NCI-H1417 (cell line): ENCODE results near the gene SLC6A3.
"Not testable (repeated sequence)": the region's sequence is repeated elsewhere in the genome, so short reads cannot be mapped to it uniquely, and the experiment has no call there.

Experiments used
- DNase-seq, 3 experiments: peaks; one replicate each; lab custom pipeline; 2025; lab: John Stamatoyannopoulos, UW

SLC6A3 gene

DNA sequence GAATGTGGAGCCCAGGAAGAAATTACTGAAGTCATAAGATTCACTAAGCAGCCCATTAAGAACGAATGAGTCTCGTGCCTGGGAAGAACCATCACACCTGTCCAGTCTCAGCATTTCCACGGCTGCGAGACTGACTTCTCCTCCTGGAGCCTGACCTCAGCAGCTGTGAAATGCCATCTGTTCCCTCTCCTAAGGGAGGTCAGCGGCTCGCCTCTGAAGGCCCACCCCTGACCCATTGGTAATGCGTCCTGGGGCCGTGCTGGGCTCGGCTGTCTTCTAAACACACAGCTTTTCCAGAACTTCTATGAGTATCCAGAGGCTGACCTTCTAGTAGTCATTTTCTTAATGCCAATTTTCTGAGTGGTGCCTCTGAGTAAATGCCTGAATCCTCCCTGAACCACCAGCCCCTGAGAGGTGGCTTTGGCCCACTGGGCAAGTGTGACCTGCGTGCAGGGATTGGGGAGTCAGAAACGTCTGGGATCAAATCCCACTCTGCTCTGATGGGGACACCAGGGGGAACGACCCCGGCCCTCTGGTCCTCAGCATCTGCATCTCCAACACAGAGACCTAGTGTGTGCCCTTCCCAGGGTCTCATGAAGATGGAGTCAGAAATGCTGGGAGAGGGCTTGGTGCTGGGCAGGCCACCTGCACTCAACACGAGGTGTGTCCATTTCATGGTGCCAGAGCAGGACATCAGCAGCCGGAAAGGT lies 5.7 kb downstream of the SLC6A3 start:
- no peak for DNase-seq

DNA sequence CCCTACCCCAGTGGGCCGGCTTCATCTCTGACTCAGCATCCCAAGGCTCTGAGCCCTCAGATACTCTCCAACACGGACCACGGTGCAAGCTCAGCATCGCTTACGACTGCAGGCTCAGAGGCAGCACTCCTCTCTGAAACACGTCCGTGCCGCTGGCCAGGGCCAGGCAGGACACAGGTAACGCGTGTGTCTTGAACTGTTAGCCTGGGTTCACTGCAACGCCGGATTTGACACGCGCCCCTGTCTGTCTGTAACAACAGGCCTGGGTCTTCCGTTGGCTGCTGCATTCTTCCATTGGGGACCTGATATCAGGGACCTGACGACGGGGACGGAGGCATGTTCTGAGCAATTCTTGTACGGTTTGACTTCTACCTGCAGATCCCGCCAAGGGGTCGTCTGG lies 6.4 kb downstream of the SLC6A3 start:
- DNase-seq, result no peak

DNA sequence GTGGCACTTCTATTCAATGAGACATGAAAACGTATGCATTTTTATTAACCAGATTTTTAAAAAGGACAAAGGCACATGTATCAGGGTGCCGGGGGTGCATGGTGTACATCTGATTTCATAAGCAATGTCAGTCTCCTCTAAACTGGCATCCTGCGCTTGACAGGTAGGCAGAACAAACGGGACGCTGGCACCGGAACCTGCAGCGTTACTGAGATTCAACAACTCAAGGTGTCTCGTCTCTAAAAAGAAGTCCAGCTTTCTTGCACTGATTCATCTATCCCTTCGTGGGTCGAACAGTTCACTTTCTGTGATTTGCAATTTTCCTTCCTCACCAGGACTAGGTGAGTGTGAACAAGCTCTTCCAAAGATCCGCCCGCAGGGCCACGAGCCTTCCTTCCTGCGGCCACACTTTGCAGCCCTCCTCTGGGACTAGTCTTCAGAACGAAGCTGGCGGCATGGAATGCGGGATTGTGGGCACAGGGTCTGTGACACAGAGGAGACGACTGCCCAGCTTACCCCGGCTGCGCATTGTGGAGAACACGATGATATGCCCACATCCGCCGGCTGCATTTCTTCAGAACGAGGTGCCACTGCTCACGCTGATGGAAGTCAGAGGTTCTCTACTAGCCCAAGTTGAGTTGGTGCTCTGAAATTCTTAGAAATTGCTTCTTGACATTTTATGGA lies 7.2 kb downstream of the SLC6A3 start:
- DNase-seq, result no peak

DNA sequence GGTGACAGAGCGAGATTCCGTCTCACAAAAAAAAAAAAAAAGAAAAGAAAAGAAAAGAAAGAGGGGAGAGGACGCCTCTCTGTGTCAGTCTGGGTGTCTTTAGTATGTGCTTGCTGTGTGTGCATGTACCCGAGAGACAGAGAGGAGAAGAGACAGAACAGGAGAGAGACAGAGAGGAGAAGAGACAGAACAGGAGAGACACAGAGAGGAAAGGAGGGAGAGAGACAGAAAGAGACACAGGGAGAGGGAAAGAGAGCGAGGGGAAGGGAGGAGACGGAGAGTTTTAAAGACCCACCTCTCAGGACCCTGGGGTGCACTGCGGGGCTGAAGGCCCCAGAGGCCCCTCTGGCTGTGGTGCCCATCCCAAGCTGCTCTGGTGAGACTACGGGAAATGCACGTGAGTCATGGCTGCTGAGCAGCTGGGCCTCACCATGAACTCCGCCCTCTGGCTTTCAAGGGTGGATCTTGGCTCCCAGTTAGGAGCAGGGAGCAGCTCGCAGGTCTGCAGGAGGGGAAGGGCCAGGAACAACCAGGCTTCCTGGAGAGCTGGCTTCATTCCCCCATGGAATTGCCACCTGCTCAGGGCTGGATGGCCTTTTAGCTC lies 7.9 kb downstream of the SLC6A3 start:
- peak; percentile 33 to 71 (median 54) for DNase-seq

DNA sequence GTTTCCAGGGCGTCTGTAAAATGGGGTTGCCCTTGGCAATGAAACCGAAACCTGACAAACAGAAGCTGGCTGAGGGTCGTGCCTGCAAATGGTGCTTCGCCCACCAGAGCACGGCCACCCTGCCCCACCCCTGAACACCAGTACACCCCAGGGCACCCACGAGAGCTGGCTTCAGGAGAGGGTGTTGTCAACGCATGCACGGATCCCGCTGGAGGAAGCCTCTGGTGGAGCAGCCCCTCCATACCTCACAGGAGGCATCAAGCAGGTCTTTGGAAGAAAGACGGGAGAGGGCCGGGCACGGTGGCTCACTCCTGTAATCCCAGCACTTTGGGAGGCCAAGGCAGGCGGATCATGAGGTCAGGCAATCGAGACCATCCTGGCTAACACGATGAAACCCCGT lies 8.6 kb downstream of the SLC6A3 start:
- DNase-seq, result no peak

- DNase-seq, result no peak
Observed at GRCh38 chr5:1436036-1436435, 9.2 kb downstream of the SLC6A3 start.

GRCh38 chr5:1435369-1435768 lies 9.9 kb downstream of the SLC6A3 start:
- DNase-seq, result no peak

DNA sequence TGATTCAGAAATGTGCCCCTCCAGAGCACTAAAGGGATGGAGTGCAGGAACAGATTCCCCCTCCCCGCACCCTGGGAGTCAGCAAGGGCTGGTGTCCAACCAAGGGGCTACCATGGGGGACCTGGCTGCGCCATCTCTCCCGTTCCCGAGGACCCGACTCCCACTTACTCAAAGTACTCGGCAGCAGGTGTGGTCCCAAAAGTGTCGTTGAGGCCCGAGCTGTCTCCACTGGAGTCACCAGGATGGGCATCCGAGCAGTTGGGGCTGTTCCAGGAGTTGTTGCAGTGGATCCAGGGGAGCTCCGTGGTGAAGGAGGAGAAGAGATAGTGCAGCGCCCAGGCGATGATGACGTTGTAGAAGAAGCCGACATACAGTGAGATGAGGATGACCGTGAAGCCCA lies 12.9 kb downstream of the SLC6A3 start:
- no peak for DNase-seq

DNA sequence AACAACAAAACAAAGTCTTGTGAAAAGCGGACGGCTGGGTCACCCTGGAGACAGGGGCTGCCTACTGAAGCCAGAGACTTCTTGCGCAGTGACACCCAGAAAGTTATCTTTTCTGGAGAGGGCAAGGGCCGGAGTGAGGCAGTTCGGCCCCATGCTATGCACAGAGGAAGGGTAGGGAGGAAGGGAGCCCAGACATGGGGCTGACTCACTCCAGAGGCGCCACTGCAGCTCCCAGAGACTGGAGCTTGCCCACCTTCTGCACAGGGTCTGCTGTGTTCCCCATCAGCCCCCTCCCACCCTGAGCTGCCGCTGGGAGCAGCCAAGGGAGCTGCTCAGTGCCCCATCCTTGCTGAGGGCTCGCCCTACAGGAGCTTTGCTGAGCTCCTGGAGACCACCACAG lies 13.3 kb downstream of the SLC6A3 start:
- DNase-seq, result no peak

GRCh38 chr5:1431021-1431811 lies 14.0 kb downstream of the SLC6A3 start:
- no peak for DNase-seq

DNA sequence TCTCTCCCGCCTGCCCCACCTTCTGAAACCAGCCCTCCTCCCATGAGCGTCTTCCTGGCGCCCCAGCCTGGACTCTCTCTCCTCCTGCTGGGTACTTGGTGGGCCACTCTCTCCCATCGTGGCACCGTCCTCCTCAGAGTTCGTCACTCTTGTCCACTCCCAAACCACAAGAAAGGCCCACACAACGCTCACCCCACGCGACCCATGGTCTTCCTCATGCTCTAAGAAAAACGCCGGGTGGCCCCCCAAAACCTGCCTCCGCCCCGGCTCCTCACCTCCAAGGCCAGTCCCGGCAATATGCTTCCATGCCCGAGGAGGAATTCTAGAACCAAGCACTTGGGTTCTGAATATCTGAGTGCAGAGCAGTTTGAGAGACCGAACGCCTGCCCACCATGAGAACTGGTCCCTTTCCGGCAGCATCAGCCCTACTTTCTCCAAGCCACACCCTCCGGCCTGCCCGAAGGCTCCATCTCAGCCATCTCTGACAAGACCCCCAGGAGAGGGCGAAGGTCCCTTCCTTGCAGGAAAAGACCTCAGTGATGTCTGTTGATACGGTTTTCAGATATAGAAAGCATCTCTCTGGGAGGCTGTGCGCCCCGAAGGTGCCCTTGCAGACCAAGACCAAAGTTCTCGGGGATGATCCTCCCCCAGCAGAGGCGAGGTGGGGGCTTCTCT lies 15.0 kb downstream of the SLC6A3 start:
- DNase-seq, result no peak

DNA sequence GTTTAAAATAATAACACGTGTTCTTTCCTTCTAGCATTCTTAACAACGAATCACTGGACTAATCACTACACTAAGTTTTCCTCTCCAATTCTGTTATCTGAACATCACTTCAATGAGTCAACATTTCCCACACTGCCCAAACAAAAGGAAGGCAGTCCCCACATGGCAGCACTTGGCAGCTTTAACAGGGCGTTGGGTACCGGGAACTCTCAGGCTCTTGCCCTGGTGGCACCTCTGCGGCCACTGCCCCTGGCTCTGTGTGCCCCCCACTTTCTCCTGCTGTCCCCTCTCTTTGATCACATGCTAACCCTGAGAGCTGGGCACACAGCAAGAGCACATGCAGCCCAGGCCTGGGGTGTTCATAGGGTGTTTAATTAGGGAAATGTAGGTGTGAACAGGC lies 15.7 kb downstream of the SLC6A3 start:
- DNase-seq, result no peak

DNA sequence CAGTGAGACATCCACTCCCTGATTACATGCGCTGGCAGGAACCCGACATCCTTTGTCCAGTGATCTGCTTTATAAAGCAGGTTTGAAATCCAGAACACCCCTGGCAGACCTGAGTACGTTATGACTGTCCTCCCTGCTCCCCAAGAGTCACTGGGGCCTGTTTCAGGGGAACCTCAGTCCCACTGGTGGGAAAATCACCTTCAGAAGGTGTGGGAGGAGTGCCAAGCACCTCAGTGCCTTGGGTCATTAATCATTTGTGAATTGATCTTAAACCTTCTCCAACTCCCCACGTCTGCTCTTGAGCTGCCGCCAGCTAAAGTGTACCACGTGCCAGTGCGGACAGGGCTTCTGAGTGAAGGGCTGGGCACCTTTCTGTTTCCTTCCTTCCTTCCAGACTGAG lies 16.2 kb downstream of the SLC6A3 start:
- peak in 1 of 3 experiments; percentile 73 for DNase-seq

DNA sequence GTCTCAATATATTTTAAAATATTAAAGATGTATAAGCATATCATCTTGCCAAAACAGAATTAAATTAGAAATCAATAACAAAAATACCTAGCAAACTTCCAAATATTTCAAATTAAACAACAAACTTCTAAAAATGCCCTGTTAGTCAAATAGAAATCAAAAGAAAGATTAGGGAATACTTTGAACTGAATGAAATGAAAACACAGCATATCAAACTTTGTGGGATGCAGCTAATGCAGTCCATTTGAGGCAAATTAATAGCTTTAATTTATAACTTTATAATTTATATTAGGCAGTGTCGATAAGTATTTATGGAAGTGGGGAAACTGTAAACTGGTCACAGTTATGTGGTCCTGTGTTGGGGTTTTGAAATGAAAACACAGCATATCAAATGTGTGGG lies 17.1 kb downstream of the SLC6A3 start:
- DNase-seq, result no peak

DNA sequence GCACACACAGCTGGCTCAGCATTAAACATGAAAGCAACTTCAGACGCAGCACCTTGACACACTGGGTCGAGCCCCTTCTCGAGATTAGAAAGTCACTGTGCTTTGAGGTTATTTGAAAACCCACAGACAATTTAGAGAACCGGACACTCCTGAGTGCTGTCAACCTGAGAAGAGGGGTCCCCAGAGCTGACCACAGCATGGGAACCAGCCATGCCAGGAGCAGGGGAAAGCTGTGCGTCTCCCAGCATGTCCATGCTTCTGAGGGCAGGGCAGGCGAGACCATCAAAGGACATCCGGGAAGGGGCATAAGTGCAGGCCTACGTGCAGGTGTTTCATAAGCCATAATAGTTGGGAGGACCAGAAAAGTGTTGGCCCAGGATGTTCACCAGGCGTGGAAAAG lies 20.5 kb downstream of the SLC6A3 start:
- DNase-seq, result no peak

- DNase-seq, result no peak
Observed at GRCh38 chr5:1423901-1424603, 21.2 kb downstream of the SLC6A3 start.

GRCh38 chr5:1422522-1422921 lies 22.7 kb downstream of the SLC6A3 start:
- DNase-seq, result not testable (repeated sequence)

GRCh38 chr5:1421521-1422341 lies 23.5 kb downstream of the SLC6A3 start:
- DNase-seq, result no peak

DNA sequence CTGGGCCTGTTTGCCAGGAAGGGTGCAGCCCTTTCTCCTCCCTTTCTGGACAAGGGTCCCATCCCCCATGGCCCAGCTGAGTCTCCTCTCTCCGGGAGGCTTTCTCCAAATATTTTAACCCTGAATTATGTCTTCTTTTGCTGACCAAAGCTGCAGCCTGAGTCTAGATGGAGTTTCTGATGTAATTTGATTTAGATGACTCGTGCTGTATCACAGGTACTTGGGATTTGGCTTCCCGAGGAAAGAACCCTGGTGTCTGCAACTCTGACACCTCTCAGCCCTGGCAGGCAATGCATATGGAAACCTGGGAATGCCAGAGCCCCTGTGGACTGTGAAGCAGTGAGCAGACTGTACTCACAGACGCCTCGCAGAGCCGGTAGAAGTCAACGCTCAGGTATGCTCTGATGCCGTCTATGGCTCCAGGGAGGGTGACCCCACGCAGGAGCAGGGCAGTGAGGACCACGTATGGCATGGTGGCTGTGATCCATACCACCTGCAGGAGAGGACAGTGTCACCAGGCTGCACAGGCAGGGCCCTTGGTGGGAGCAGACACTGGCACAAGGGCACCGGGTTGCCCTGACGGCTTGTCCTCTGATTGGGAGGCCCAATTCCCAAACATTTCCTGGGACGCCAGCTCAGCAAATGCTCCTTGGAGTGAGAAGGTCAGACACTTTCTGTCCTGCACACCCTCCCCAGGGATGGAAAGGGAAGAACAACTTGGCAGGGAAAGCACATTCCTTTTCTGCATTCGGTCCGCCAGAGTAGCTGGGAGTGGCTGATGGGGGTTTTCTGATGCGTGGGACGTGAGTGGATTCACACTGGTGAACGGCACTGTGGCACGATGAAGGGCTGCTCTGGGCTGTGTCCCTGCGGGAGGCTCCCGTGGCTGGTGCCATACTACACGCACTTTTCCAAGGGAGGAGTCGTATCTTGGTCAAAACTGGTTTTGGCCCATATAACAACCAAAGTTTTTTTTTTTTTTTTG lies 24.7 kb downstream of the SLC6A3 start:
- no peak for DNase-seq
